Measurements from ENCODE around the gene CSNK1G3.
"Not testable (repeated sequence)": the region's sequence is repeated elsewhere in the genome, so short reads cannot be mapped to it uniquely, and the experiment has no call there.

The CSNK1G3 gene

DNA sequence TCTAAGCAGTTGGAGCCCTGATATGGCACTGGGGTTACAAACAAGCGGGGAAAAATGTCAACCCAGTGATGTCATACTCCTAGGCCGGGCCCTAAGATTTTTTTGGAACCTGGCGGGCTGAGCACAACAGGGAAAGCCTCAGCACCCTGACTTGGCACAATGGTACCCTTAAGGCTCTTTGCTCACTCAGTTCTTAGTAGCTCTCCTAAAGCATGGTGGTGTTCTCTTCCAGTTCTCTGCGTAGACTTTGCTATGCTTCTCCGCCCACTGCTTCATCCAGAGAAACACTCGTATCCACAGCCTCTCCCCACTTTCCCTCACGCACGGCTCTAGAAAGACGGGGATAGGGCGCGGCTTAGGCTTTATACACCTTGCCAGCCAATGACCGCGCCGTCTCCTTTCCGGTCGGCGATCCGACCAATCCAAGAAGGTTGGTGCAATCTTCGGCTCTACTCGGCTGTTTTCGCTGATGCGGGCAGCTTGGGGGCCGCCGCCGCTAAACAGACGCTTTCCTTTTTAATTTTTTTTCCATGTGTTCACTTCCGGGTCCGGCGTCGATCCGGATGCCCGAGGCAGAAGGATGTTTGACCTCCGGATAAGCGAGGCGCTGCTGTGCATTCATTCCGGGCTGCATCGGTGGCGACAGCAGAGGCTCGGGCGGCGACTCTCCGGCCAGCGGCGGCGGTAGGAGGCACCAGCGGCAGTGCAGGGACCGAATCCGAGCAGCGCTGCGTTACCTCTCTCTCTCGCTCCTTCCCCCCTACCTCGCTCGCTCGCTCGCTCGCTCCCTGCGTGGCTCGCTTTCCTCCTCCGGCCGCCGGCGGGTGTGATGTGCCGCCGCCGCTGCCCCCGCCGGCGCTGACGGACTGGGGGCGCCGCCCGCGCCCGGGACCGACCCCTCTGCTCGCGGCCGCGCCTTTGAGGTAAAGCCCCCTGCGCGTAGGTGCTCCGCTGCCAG is at the start of gene CSNK1G3:
CSNK1G3 (plus strand) TSS at position 530 of the 958 bp plus-strand sequence. CDS start 33,487 bp downstream, outside the sequence.
- DNase-seq: peak; percentile 95 to 96

- DNase-seq: not testable (repeated sequence)
Measured at GRCh38 chr5:123466839-123467238, 45.1 kb upstream of the CSNK1G3 start.

DNA sequence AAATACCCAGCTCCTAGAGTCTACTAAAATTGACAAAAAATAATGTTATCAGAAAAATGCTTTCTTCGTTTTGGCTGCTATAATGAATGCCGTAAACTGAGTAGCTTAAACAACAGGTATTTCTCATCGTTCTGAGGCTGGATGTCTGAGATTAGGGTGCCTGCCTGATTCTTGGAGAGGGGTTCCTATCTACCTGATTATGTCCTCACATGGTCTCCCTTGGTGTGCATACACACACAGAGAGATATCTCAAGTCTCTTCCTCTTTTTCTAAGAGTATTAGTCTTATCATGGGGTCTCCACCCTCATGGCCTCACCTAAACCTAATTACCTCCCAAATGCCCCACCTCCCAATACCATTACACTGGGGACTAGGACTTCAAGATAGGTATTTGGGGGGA is 40.6 kb upstream of the CSNK1G3 start:
- DNase-seq: no peak

- no peak for DNase-seq
Measured at GRCh38 chr5:123472150-123472924, 39.6 kb upstream of the CSNK1G3 start.

DNA sequence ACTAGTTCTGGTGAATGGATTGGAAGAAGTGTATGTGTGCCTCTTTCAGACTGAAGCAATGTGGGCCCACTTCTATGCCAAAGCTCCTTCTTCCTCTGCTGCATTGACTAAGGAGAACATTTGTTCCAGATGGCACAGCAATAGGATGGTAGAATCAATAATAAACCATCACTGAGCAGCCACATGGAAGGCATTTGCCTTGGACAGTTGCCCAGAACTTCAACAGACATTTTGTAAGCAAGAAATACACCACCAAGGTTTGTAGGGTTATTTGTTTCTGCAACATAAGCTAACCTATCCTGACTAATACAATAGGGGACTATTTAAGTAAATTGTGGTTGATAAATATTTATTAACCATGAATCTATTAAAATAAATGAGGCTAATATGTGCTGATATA is 37.7 kb upstream of the CSNK1G3 start:
- DNase-seq: no peak

DNA sequence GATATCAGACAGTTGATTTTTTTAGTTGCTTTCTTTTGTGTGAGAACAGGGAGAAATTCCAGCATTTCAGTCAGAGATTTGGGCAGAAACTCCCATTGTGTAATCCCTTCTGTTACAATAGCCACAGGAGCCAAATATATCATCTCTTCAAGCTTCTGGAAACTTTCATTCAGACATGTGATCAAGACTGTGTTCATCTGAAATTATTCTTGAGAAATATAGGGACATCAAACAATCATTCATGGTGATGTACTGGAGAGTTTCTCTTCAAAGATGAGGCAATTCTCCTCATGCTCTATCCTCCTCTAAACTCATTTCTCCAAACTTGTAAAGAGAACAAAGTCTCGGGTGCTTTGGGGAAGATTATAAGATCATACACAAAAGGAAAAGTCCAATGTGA is 35.2 kb upstream of the CSNK1G3 start:
- no peak for DNase-seq

DNA sequence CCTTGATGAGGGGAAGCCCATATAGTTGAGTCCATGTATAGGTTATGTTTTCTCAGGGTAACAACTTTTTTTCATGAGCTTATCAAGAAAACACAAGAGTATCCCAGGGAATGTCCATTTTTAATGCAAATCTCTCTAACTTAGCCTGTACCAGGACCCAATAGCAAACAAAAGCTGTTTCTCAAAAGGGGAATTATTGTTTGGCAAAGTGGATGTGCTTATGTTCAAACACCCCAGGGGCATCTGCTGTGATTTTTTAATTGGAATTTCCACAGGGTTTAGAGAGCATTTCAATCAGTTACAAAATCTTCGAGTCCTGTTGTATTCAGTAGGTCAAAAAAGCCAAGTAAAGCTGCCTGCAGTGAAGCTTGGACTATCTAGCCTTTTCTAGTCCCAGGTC is 33.4 kb upstream of the CSNK1G3 start:
- no peak for DNase-seq

GRCh38 chr5:123482258-123482657 is 29.7 kb upstream of the CSNK1G3 start:
- no peak for DNase-seq

DNA sequence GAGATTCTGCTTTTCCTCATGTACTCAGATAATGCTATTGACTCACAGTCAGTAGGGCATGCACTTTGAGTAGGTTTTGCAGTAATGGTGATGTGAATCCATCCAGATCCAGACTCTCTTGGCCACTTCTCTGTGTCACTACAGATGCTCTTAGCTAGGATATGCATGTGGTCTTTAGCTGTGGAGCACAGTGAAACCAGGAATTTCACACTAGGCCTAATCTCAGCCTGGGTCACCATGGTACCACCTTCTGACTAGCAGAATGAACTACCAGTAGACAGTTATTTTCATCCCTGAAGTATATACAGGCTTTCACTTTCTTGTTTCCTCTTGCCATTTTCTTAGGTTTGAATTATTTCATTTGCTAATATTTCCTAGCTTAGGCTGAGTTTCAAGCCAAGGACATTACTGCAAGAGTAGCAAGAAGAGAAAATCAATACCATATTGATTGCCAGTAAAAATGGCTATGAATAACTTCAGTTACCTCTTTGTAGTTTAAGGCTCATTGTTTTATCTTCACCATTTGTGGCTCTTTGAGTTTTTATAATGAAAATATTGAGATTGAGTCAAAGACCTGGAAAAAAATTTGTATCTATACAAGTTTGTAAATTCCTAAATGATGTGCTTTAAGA is 28.4 kb upstream of the CSNK1G3 start:
- no peak for DNase-seq

DNA sequence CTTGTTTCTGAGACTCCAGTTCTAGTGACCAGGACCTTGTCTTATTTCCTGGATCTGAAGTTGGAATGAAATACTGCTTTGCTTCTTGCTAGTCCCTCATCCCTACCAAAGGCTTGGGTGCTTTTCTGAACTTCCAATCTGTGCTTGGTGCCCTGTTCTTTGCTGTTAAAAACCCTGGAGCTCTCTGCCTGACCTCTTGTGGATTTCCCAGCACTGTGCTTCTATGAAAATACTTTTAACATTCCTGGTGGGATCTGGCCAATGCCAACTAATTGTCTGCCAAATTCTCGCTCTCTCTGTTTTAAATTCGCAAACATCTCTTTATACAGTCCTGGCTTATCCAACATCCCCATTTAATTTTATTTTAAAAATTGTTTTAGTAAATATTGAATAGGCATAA is 26.7 kb upstream of the CSNK1G3 start:
- DNase-seq: no peak

DNA sequence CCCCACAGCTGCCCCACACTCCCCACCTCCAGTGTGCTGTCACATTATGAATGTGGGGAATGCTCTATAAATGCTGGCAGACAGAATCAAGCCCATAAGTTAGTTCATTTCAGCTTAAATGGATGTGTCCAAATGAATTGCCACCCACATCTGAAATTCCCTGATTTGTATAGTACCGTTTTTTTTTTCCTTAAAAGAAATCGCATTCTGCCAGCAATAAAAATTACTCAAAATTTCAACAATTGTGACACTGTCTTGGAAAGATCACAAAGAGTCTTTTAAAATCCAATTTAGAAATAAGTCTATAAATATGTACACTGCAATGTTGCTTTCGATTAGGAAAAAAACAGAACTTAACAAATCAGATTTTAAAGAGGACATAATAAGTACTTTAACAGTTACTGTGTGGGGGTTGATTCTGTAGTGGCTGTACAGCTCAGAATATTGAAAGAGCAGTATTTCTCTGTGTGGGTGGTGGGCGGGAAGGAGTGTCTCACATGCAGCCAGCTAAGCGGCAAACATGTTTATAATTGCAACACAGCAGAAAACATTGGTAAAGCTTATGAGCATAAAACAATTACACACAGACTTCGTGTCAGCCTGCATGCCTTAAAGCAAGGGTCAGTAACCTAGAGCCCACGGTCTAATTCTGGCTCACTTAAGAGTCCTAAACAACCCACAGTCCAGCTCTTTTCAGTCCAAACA is 24.9 kb upstream of the CSNK1G3 start:
- no peak for DNase-seq

GRCh38 chr5:123490974-123491373 is 21.0 kb upstream of the CSNK1G3 start:
- no peak for DNase-seq

DNA sequence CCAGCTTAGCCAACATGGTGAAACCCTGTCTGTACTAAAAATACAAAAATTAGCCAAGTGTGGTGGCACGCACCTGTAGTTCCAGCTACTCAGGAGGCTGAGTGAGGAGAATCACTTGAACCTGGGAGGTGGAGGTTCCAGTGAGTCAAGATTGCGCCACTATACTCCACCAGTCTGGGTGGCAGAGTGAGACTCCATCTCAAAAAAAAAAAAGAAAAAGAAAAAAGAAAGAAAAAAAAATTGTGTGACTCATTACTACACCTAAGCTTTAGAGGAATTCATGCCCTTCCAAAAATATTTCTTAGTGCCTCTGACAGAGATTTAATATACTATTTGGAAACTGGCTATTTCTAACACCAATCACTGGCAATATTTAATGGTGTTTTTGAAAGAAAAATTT is 16.8 kb upstream of the CSNK1G3 start:
- not testable (repeated sequence) for DNase-seq

GRCh38 chr5:123496892-123497291 is 15.1 kb upstream of the CSNK1G3 start:
- DNase-seq: no peak

DNA sequence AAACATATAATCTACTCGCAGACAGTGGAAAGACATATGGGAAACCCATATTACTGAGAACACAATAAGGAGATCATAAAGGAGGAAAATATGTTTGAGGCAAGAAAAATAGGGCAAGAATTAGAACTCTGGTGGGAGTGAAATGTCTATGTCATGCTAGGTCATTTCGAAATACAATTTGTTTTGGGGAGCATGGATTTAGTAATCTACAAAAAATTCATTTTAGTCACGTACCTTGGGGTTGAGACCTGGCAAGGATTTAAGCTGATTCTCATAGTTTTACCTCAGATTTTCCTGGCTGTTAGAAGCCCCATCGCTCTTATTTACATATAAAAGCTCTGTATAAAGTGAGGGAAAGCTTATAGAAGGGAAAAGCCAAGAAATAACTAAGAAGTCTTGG is 11.5 kb upstream of the CSNK1G3 start:
- no peak for DNase-seq

DNA sequence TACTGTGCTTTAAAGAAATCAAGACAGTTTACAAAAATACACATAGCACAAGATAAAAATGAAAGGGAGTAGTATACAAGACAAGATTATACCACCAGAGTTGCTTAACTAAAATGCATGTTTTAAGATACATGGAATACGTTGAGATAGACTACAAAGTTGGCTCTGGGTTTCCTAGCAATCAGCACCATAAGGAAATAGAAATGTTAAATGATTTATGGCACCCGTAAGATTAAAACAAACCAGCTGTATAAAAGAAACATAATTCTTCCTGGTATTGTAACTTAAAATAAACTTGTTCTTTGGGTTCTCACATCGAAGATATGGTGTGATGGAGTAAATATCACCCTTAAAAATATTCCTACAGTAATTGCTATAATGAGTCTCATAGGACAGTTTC is 9.9 kb upstream of the CSNK1G3 start:
- DNase-seq: no peak

- DNase-seq: no peak
Measured at GRCh38 chr5:123503299-123503698, 8.7 kb upstream of the CSNK1G3 start.

GRCh38 chr5:123505633-123506032 is 6.3 kb upstream of the CSNK1G3 start:
- DNase-seq: no peak

DNA sequence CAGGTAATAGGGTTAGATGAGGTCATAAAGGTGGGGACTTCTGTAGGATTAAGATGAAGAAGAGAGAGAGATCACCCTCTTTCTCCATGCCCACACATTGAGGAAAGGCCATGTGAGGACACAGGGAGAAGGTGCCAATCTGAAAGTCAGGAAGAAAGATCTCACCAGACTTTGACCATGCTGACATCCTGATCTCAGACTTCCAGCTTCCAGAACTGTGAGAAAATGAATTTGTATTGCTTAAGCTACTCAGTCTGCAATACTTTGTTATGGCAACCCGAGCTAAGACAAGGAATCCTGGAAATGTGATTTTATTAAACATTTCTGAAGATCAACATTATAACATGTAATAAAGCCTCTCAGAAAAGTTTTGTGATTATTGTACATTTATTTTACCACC is 3.5 kb upstream of the CSNK1G3 start:
- DNase-seq: no peak

DNA sequence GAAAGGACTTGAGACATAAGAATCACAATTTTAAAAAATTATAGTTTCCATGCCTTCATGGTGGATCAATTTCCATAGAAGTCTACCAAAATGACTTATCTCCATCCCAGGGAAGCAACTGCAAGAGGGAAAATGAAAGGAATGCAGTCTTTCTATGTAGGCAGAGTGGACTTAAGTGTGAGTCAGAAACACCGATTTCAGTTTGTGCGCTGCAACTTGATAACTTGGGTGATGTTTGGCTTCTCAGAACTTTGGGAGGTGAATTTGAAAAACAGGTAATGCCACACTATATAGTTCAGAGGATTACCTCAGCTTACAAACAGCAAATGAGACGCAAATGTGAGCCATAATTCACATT is 708 bp upstream of the CSNK1G3 start:
- no peak for DNase-seq

DNA sequence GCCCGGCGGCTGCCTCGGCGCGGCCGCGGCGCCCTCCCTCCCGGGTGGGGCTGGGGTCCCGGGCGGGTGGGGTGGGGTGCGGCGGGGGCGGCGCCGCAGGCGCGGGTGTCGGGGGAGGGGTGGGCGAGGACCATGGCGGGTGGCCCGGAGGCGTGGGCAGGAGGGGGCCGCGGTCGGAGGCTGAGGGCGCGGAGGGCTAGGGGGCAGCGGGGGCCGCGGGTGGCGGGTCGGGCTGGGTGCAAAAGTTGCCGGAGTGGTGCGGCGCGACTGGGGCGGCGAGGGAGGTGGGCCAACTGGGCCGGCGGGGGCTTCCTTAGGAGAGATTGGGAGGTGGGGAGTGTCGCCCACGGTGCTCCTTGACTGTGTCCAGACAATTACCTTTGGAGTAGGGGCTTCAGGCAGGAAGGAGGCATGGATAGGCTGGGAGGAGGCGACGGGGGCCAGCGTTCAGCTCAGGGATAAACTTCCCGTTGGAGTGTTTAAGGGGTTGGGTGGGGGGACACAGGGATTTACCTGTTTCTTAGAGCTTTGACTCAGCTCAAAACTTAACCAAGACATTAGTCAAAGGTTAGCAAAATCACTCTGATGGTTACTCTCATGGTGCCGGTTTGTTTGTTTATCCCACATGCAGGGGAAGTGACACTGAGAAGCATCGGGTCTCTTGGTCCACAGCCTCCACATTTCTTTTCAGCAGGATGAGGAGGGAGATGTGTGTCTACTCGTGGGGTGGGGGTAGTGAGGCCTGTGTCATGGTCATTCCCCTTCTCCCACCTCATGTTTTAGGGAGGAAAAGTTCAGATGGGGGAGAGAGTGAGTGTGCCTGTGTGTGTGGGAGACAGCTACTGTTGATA is 859 bp downstream of the CSNK1G3 start:
- peak; percentile 26 to 46 for DNase-seq
